GM12872 (cell line): ENCODE measurements around the gene ALX3.

Source experiments
- TF ChIP-seq, protein P1 (sequence below): IDR thresholded peaks from 3 replicates; pipeline ENCODE4 v1.5.1; 2011; ENCODE audit warnings: low read depth, mild to moderate bottlenecking, low read length, moderate library complexity; ENCODE audit not compliant: insufficient read depth

Gene ALX3

DNA sequence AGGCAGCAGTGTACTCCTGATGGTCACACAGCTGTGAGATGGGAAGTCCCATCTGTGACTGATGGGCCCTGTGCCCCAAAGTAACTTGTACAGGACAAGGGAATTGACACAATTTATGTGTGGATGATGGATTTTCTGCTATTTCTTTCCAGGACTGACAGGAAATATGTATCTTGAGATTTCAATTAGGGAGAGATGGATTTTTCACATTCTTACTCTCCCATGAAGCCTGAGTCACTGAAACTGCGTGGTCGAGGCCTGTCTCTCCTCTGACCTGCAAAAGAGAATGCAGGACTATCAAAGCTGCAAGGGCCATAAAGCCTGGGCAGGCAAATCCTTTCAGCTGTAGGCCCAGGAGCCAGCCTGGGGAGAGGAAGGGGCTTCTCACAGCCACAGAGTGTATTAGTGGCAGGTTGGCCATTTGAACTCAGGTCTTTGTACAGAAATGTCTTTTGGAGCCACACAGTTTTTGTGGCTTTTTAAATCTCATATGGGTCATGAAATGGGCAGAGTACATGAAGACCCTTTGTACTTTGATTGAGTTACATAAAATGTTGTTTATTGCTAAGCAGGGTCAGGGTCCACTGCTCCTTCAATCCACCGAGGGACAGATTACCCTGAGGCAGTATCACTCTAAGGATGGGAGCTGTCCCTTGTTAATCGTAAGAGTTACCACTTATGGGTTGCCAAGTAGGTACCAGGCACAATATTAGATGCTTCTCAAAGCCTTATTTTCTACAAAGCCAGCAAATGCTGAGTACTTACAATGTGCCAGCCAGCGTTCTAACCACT, 14.8 kb downstream of the ALX3 start:
- TF ChIP-seq, protein P1, sequence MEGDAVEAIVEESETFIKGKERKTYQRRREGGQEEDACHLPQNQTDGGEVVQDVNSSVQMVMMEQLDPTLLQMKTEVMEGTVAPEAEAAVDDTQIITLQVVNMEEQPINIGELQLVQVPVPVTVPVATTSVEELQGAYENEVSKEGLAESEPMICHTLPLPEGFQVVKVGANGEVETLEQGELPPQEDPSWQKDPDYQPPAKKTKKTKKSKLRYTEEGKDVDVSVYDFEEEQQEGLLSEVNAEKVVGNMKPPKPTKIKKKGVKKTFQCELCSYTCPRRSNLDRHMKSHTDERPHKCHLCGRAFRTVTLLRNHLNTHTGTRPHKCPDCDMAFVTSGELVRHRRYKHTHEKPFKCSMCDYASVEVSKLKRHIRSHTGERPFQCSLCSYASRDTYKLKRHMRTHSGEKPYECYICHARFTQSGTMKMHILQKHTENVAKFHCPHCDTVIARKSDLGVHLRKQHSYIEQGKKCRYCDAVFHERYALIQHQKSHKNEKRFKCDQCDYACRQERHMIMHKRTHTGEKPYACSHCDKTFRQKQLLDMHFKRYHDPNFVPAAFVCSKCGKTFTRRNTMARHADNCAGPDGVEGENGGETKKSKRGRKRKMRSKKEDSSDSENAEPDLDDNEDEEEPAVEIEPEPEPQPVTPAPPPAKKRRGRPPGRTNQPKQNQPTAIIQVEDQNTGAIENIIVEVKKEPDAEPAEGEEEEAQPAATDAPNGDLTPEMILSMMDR, result no peak

DNA sequence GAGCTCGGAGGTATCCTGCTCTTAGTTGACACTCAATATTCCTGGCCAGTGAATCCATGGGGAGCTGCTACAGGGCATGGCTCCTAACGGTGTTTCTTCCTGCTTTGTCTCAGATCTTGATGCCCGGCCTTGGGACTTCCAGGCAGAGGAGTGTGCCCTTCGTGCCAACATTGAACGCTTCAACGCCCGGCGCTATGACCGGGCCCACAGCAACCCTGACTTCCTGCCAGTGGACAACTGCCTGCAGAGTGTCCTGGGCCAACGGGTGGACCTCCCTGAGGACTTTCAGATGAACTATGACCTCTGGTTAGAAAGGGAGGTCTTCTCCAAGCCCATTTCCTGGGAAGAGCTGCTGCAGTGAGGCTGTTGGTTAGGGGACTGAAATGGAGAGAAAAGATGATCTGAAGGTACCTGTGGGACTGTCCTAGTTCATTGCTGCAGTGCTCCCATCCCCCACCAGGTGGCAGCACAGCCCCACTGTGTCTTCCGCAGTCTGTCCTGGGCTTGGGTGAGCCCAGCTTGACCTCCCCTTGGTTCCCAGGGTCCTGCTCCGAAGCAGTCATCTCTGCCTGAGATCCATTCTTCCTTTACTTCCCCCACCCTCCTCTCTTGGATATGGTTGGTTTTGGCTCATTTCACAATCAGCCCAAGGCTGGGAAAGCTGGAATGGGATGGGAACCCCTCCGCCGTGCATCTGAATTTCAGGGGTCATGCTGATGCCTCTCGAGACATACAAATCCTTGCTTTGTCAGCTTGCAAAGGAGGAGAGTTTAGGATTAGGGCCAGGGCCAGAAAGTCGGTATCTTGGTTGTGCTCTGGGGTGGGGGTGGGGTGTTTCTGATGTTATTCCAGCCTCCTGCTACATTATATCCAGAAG, 16.7 kb downstream of the ALX3 start:
- TF ChIP-seq, protein P1, result peak; percentile 100

DNA sequence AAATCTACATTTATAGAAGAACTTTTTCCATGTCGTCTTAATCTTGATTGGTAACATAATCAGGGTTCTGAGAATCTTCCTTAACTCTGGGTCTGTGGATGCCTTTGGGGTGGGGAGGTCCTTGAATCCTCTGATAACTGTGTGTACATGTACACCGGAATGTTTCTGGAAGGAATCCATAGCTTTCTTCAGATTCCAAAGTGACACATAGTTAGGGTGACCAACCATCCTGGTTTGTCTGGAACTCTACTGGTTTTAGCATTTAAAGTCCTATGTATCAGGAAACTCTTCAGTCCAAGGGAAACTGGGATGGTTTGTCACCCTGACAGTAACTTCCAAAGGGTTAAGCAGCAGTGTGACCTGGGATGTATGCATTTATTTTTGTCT, 19.2 kb downstream of the ALX3 start:
- TF ChIP-seq, protein P1, result no peak

DNA sequence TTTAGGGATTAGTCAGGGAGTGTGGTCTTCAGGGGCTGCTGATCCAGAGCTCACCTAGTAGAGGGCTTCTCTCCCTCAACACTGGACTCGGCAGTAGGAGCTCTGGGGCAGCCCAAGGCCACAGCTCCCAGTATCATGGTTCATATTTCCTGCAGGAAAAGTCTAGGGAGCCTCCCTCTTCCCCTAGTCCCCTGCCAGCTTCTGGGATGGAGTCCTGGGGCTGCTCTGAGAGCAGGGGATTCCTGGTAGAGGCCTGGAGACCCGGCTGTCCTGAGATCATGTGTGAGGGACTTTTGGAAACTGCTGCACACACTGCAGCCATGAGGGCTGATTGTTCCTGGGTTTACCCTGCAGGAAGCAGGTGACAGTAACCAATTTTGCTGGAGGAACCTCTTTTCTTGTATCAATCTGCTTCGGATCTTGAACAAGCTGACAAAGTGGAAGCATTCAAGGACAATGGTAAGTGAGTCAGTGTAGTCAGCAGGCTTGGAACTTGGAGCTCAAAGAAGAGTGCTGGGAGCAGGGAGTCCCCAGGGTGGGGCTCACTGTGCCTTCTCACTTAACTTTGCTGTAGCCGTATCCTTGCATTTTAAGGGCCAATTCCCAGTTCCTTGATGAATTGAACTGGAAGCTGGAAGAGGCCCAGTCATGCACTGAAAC, 19.7 kb downstream of the ALX3 start:
- TF ChIP-seq, protein P1, result no peak

DNA sequence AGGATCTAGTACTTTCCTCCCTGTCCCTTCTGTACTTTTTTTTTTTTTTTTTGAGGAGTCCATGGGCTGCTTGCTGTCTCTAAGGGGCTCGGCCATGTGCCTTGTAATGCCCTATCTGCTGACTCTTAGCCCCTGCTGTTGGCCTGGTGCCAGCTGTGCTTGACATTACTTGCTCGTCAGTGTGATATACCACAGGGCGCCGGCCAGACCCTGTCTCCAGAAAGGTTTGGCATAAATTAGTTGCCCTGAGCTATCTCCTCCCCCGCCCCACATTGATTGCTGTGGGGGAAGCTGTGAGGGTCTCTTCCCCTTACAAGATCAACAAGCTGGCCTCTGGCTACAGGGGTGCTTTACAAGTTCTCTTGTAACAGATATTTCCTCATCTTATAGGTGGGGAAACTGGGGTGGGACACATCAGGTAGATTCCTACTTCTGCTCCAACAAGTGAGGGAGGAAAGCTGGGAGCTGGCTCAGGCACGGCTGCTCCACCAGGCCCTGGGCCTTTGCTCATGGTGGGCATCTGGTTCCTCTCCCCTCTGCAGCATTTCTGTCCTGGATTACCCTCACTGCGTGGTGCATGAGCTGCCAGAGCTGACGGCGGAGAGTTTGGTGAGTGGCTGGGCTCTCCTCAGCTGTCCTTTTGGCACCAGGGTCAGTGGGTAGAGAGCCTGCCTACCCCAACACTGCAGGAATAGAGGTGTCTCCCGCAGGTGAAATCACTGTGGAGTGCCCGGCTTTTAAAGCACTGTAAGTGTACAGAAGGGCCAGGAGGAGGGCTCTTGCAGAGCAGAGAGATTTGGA, 20.5 kb downstream of the ALX3 start:
- TF ChIP-seq, protein P1, result no peak

DNA sequence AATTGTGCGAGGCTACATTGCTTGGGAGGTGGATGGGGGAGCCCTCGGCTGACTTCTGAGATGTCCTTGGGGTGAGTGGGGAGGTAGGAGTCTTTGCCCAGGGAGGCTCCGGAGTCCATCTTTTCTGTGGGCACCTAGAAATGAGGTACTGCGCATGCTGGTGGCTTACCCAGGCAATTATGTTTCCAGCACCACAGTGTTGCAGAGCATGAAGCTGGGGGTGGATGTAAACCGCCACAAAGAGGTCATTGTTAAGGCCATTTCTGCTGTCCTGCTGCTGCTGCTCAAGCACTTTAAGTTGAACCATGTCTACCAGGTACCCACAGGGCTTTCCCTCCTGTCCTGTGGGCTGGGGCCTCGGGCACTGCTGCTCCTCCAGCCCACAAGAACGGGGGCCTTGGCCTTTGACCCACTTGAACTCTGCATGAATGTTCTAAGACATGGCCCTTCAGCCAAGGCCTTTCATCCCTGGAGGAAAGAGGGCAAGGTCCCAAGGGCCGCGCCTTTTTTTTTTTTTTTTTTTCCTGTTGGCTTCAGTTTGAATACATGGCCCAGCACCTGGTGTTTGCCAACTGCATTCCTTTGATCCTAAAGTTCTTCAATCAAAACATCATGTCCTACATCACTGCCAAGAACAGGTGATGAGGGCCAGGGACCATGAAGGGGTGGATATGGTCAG, 21.4 kb downstream of the ALX3 start:
- TF ChIP-seq, protein P1, result no peak
